ENCODE data around the gene SH3BGR. TPM values are rescaled to one million over a fixed set of nuclear protein-coding genes. Genes with fewer than 3 reads are reported as not detected.

SH3BGR gene
- total and polyA plus RNA-seq, 2 of the 8 experiments (the other 6 are each of a cell fraction or from before 2014, with no cell fraction given): 2.1 to 5.9 TPM

- no peak for DNase-seq (ENCODE audit: low read depth in 1 of 2, low spot score in 2 of 2)
- Histone ChIP-seq H2AFZ (ENCODE audit: low read length) (no peak overlapping the region), H2BK15ac (ENCODE audit: low read length) (peak overlapping the region; percentile 61; the same call in 1 of the 2 replicates), H2BK12ac (ENCODE audit: low read depth, low read length) (peak overlapping the region; percentile 78; the same call in 1 of the 2 replicates), H2BK20ac (ENCODE audit: low read length) (peak overlapping the region; percentile 96; the same call in 1 of the 2 replicates), H3K79me2 (ENCODE audit: control insufficient read depth in 1 of 2, insufficient read depth in 2 of 2, low read length in 2 of 2) (no peaks in the 10 kb centered on the region), H3K4me1 (replicated peaks in 1 of 4; ENCODE audit: control insufficient read depth in 3 of 4, insufficient read depth in 4 of 4, low read length in 3 of 4) (peaks cover 0 to 3% (median 0%) of the 10 kb centered on the region in 4 experiments; a peak in 1 of 7 replicates), H4K91ac (replicated peaks; ENCODE audit: insufficient read length, low read length) (peak overlapping the region; percentile 68), H3K27me3 (replicated peaks in 1 of 4; ENCODE audit: control insufficient read depth in 3 of 4, extremely low read depth in 1 of 4, insufficient read depth in 3 of 4, low read length in 3 of 4) (no peaks in the 10 kb centered on the region; a peak in 1 of 7 replicates), H3K4me2 (ENCODE audit: insufficient read depth in 1 of 2, low read depth in 2 of 2, low read length in 2 of 2) (no peak overlapping the region), H2BK120ac (replicated peaks; ENCODE audit: low read depth, low read length) (peak overlapping the region; percentile 93), H2AK5ac (ENCODE audit: low read depth, low read length) (peak overlapping the region; percentile 79; the same call in 1 of the 2 replicates), H3K79me1 (ENCODE audit: low read depth, low read length) (no peaks in the 10 kb centered on the region), H3K14ac (ENCODE audit: insufficient read length) (no peak overlapping the region), H3K36me3 (ENCODE audit: control insufficient read depth in 2 of 4, insufficient read depth in 4 of 4, low read length in 3 of 4) (no peaks in the 10 kb centered on the region), H4K8ac (ENCODE audit: extremely low read depth, insufficient read depth, low read length) (no peak overlapping the region; the same call in 1 of the 2 replicates), H3K4ac (replicated peaks; ENCODE audit: insufficient read length, low read depth, low read length) (peak overlapping the region; percentile 87), H3K9me3 (ENCODE audit: insufficient read depth in 2 of 2, low read depth in 1 of 2, low read length in 1 of 2) (no peaks in the 10 kb centered on the region), H2BK5ac (ENCODE audit: low read depth, low read length) (peak overlapping the region; percentile 58; the same call in 1 of the 2 replicates), H3K27ac (ENCODE audit: low read depth, low read length) (no peak overlapping the region), H4K20me1 (replicated peaks in 1 of 2; ENCODE audit: control insufficient read depth in 1 of 2, insufficient read depth in 2 of 2, low read length in 2 of 2) (no peaks in the 10 kb centered on the region), H3K23ac (ENCODE audit: insufficient read length) (no peak overlapping the region), H3K23me2 (ENCODE audit: low read depth, low read length) (no peaks in the 10 kb centered on the region), H3K4me3 (ENCODE audit: extremely low read depth in 1 of 4, insufficient read depth in 2 of 4, low read depth in 3 of 4, low read length in 4 of 4) (no peak overlapping the region), H3K9ac (replicated peaks in 1 of 4; ENCODE audit: extremely low read depth in 1 of 4, low read depth in 3 of 4, low read length in 3 of 4) (no peak overlapping the region), H3K56ac (replicated peaks; ENCODE audit: insufficient read length, low read depth, low read length) (no peak overlapping the region), H3K18ac (ENCODE audit: extremely low read depth, low read length) (peak overlapping the region; percentile 36), H4K5ac (ENCODE audit: insufficient read length, low read depth, low read length) (no peak overlapping the region)
- WGBS, 2 experiments (ENCODE audit: extremely low coverage in 1 of 2, insufficient coverage in 1 of 2, insufficient read length in 1 of 2, insufficient replicate concordance in 2 of 2, low coverage in 1 of 2, low lambda C conversion rate in 2 of 2, missing lambda C conversion rate in 1 of 2): 81% methylated on average over 8 of the region's 8 CpGs; no CpG with 5 or more reads in 1 of the 2 experiments
- CTCF ChIA-PET (ENCODE audit: partially characterized antibody): interaction anchor here (1.1 to 2.2 kb wide), 6 partner anchors 9 to 155 kb away, joined by 3 to 7 read pairs (median 4); no protein-coding TSS in a partner anchor
- POLR2A ChIA-PET (ENCODE audit: partially characterized antibody): interaction anchor here (1.4 kb wide), 1 partner anchor 12 kb away, joined by 3 read pairs; no protein-coding TSS in a partner anchor
- no peak for FAIRE-seq
- no peak for TF ChIP-seq SUZ12 (IDR thresholded peaks at IDR 0.05; ENCODE audit: low read length)
- no peak for TF ChIP-seq POLR2A (IDR thresholded peaks at IDR 0.05; ENCODE audit: control extremely low read depth in 1 of 2, low read depth in 2 of 2, low read length in 2 of 2)
- TF ChIP-seq BACH1 (IDR thresholded peaks at IDR 0.05; ENCODE audit: low read length): no peak
- TF ChIP-seq SP1 (IDR thresholded peaks at IDR 0.05; ENCODE audit: low read depth, low read length): no peak
- no peak for TF ChIP-seq ASH2L (IDR thresholded peaks at IDR 0.05; ENCODE audit: low read length)
- TF ChIP-seq PHF8 (conservative IDR thresholded peaks at IDR 0.05; ENCODE audit: low read depth, low read length): no peak
Measured at GRCh38 chr21:39527664-39528381, 76.1 kb downstream of the SH3BGR start.
